ENCODE data around the gene IQSEC3.
"Not testable (repeated sequence)": the region's sequence is repeated elsewhere in the genome, so short reads cannot be mapped to it uniquely, and the experiment has no call there.

The IQSEC3 gene

DNA sequence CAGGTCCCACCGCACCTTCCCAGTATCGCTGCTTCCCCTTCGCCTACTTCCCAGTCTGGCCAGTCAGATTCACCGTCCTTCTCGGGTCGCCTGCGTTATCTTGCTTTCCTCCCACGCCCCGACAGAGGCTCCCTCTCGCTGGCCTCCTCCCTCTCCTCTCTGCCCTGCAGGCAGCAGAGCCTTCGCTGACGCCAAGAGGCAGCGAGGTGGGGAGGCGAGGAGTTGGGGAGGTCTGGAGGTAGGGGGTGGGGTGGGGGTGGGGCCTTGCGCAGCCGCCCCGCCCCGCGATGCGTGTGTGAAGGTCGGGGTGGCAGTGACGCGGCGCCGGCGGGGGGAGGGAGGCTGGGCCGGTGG, at the start of gene IQSEC3:
TSS of gene IQSEC3 (plus strand) at position 340 of the 354 bp plus-strand sequence. CDS start 116 bp downstream, outside the sequence.
- not testable (repeated sequence) for DNase-seq

DNA sequence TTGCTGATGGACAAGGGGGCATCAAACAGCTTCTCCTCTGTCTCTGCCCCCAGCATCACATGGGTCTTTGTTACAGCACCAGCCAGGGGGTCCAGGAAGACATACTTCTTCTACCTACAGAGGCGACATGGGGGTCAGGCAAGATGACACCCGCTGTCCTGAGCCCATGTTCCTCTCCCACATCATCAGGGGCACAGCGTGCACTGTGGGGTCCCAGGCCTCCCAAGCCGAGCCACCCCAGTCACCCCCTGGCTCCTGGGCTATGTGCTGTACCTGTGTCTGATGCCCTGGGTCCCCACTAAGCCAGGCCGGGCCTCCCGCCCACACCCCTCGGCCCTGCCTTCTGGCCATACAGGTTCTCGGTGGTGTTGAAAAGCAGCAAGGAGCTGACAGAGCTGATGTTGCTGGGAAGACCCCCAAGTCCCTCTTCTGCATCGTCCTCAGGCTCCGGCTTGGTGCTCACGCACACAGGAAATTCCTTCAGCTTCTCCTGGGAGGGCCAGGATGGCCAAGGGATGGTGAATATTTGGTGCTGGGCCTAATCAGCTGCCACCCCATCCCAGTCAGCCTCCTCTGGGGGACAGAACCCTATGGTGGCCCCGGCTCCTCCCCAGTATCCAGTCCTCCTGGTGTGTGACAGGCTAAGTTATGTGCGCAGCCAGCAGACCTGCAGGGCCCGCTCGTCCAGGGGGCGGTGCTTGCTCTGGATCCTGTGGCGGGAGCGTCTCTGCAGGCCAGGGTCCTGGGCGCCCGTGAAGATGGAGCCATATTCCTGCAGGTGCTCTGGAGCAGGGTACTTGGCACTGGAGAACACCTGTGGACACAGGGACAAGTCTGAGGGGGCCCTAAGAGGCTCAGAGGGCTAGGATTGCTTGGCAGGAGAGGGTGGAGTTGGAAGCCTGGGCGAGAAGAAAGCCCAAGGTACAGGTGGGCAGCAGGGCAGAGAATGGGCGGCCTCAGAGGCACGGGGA, 48.9 kb upstream of the IQSEC3 start:
- not testable (repeated sequence) for DNase-seq

DNA sequence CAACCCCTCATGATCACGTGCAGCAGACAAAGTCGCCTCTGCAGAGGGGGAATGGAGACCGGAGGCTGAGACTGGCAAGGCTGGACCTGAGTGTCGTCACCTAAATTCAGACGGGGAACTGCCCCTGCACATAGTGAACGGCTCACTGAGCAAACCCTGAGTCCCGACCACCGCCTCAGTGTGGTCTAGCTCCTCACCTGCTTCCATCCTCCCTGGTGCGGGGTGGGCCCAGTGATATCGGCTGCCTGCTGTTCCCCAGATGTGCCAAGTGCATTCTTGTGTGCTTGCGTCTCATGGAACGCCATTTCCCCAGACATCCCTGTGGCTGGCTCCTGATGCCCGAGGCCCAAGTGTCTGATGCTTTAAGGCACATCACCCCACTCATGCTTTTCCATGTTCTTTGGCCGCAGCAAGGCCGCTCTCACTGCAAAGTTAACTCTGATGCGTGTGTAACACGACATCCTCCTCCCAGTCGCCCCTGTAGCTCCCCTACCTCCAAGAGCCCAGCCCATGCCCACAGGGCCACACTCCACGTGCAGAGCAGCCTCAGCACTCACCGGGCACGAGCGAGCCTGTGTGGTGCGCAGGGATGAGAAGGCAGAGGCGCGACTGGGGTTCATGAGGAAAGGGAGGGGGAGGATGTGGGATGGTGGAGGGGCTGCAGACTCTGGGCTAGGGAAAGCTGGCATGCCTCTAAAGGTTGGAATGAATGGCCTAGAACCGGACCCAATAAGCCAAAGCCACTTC, 47.6 kb upstream of the IQSEC3 start:
- not testable (repeated sequence) for DNase-seq

DNA sequence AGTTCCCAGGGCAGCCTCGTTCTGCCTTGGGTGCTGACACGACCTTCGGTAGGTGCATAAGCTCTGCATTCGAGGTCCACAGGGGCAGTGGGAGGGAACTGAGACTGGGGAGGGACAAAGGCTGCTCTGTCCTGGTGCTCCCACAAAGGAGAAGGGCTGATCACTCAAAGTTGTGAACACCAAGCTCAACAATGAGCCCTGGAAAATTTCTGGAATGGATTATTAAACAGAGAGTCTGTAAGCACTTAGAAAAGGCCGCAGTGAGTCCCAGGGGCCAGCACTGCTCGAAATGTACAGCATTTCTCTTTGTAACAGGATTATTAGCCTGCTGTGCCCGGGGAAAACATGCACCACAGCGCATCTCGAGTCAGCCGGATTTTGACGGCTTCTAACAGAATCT, 46.7 kb upstream of the IQSEC3 start:
- not testable (repeated sequence) for DNase-seq

- DNase-seq: no peak
These were observed 45.8 kb upstream of the IQSEC3 start for GRCh38 chr12:20757-21156.

DNA sequence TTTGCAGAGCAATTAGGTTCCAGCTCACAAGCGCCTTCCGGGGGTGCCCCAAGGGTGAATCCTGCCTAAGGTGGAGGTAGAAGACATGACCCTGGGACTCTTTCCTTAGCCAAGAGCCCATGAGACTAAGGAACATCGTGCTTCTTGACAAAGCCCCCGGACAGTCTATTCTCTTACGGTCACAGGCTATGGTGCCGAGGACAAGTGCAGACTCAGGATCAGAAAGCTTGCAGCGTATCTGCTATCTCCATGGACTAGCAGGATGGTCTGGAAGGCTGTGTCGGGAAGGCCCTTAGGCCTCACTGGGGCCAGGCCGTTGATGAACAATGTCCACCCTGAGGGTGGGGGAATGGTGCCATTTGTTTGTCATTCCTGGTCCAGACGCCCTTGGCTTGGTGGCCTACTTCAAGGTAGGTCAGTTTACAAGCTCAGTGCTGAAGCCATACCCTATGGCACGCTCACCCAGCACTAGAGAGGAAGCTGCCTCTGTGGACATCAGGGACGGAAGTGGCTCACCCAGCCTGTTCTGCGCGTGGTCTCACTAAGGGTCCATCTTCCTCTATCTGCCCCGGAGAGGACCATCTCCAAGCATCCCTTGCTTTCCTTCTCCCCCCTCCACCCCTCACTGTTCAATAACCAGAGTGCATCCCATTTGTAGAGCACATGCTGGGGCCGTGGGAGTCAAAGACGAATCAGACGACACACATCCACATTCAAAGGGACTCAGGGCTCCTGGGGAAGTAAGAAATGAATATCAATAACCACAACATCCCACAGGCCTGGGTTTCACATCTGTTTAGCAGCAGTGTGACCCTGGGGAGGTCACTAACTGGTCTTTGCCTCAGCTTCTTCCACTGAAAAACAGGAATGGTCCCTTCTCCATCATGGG, 45.0 kb upstream of the IQSEC3 start:
- DNase-seq: no peak

GRCh38 chr12:22190-22529, 44.4 kb upstream of the IQSEC3 start:
- no peak for DNase-seq

- no peak for DNase-seq
These were observed 43.9 kb upstream of the IQSEC3 start for GRCh38 chr12:22530-23201.

- DNase-seq: not testable (repeated sequence)
These were observed 38.7 kb upstream of the IQSEC3 start for GRCh38 chr12:27904-28303.

- not testable (repeated sequence) for DNase-seq
These were observed 27.8 kb upstream of the IQSEC3 start for GRCh38 chr12:38775-39174.

- not testable (repeated sequence) for DNase-seq
These were observed 26.9 kb upstream of the IQSEC3 start for GRCh38 chr12:39555-40265.

DNA sequence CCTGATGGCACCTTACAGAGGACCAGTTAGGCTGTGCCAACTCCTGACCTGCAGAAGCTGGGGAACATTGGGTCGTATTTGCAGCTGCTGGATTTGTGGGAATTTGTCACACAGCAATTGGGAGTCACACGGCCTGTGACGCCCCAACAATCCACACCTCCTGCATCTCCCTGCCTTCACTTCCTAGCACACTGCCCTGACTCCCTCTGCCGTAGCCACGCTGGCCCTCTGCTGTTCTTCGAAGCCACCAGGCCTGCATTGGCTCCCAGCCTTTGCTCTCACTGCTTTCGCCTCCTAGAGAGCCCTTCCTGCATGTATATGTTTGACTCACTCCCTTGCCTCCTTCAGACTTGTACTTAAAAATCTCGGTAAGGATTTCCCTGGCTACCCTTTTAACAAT, 22.2 kb upstream of the IQSEC3 start:
- not testable (repeated sequence) for DNase-seq

- not testable (repeated sequence) for DNase-seq
These were observed 21.2 kb upstream of the IQSEC3 start for GRCh38 chr12:45235-45990.

GRCh38 chr12:45991-46358, 20.6 kb upstream of the IQSEC3 start:
- DNase-seq: not testable (repeated sequence)

- DNase-seq: not testable (repeated sequence)
These were observed 20.0 kb upstream of the IQSEC3 start for GRCh38 chr12:46542-46941.

DNA sequence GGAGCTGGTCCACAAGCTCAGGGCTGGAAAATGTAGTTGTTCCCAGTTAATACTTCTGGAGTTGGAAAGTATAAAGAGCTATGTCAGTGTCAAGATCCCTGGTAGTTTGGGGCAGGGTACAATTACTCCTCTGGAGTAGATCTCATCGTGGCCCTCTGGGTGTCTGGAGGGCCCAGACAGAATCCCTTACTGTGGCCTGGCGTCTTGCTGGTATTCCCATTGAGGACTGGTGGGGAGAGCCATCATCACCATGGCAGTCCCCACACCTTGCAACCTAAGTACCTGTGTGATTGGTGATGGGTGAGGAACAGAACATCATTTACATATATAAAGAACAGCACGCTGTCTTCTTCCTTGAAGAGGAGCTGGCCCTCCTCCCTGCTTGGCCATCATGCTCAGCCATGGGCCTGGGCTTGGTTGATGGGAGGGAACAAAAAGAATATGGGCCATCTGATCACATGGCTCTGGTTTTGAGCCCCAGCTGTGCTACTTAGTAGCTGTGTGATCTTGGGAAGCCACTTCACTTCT, 18.8 kb upstream of the IQSEC3 start:
- DNase-seq: not testable (repeated sequence)

DNA sequence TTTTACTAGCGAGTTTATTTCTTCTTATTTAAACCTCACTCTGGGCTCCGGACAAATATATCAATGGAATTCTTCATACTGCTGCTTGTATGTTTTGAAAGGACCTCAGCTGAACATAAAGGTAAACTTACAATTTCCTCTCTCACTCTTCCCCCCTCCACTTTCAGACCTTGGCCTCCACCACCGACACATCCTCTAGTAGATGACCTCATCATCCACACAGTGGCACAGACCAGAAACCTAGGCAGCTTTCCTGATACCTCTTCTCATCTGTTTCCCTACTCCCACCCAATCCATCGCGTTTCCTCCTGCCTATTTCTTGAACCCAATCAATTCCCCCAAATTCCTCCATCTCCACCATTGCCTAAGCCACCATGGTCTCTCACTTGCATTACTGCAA, 17.4 kb upstream of the IQSEC3 start:
- DNase-seq: not testable (repeated sequence)

- DNase-seq: not testable (repeated sequence)
These were observed 15.5 kb upstream of the IQSEC3 start for GRCh38 chr12:51087-51486.

- DNase-seq: not testable (repeated sequence)
These were observed 14.6 kb upstream of the IQSEC3 start for GRCh38 chr12:51962-52361.

DNA sequence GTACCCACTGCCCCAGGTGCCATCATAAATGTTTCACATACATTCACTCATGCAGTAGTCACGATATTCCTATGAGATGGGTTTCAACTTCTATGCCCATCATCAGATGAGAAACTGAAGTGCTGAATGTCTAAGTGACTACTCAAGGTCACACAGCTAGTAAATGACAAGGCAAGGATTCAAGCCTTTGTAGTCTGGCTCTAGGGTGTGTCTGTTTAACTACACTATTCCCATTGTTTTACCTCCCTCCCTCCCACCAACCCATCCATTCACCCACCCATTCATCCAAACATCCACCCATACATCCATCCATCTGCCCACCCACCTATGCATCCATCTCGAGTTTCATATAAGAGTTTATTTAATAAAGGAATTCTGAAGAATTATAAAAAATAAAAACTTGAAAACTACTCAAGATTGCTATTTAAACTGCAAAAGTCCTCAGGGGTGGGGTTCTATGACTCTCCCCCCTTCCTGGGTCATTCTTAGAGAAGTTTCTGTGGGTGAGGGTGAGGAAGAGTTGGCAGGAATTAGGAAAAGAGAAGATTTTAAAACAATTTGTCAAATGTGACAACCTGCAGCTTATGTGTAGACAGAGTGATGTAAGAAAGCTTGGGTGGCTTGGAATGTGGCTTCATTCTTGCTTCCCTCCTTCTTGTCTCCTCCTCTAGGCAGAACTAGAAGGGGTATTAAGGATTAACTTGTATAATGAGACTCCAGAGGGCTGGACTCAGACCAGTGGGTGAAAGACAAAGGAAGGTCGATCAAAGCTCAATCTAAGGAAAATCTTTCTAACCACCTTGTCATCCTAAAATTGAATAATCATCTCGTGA, 13.4 kb upstream of the IQSEC3 start:
- not testable (repeated sequence) for DNase-seq
